Right lobe of liver (tissue), 6 donors: ENCODE results near the gene RCCD1. TPM values are rescaled to one million over a fixed set of nuclear protein-coding genes. Genes with fewer than 3 reads are reported as not detected.

Source experiments
- ATAC-seq, 4 donors: fragments of 200-7000 bp; cut with Tn5 transposase; one replicate each; pipeline ENCODE4 v1.9.1; 2020; ENCODE audit warnings: mild to moderate bottlenecking in 4 of 4, moderate library complexity in 4 of 4
- DNase-seq, 3 donors: peaks; one replicate each; pipeline ENCODE4 v3.0.0-alpha.2; 2020
- H3K27ac ChIP-seq, 3 donors: fragments of 200-600 bp; one replicate each; pipeline ENCODE4 v1.8.0; 2022
- H3K27me3 ChIP-seq, 2 donors: fragments of 200-600 bp; one replicate each; pipeline ENCODE4 v1.8.0; 2022
- H3K36me3 ChIP-seq, 4 donors: fragments of 200-600 bp; sonication (generic) in 1 of 4; one replicate each; pipeline versions ENCODE4 v1.5.1 to v1.8.0; 2017 to 2022; ENCODE audit warnings: control low read depth in 1 of 4
- H3K4me1 ChIP-seq, 4 donors: fragments of 200-600 bp; sonication (generic) in 1 of 4; one replicate each; pipeline versions ENCODE4 v1.5.1 to v1.8.0; 2017 to 2022; ENCODE audit warnings: control low read depth in 1 of 4
- H3K4me3 ChIP-seq, 3 donors: fragments of 200-600 bp; one replicate each; pipeline ENCODE4 v1.8.0; 2022
- H3K9me3 ChIP-seq, 4 donors: fragments of 200-600 bp; sonication (generic) in 1 of 4; one replicate each; pipeline versions ENCODE4 v1.5.1 to v1.8.0; 2017 to 2022; ENCODE audit warnings: control low read depth in 1 of 4
- POLR2A ChIP-seq: fragments of 450-650 bp; IDR thresholded peaks from one replicate; pipeline ENCODE4 v1.6.1; 2017; ENCODE audit warnings: antibody characterized with exemption, mild to moderate bottlenecking
- WGBS: methylation state at CpG from one replicate; pipeline ENCODE4 v1.1.6; 2018; ENCODE audit warnings: low coverage, low lambda C conversion rate; ENCODE audit not compliant: insufficient coverage; ENCODE audit errors: missing lambda C conversion rate; 5-methylcytosine and 5-hydroxymethylcytosine counted together
- intact Hi-C, 2 donors: fragments of 100-400 bp; cut with DNase I; formaldehyde crosslinking; loops; one replicate each; pipeline versions ENCODE4 v1.11.2 to v1.14.1; 2022
- total RNA-seq, 6 experiments: library from RNA; depleted of rRNA in 2 of 6; stranded (reverse); fragments of >200 nt in 2 of 6; fragmentation: NEBNext Ultra II Directional in 3 of 6; extraction: Animal tissue kit (Norgen Biotek cat#: 25700) in 3 of 6; gene quantifications; one replicate each; pipeline versions ENCODE4 v1.1.0 to v1.2.4, GENCODE V29; 2016 to 2023
- TF ChIP-seq, protein P1 (sequence below), 4 donors: fragments of 200-600 bp in 3 of 4; fragments of 450-650 bp in 1 of 4; IDR thresholded peaks; one replicate each; pipeline versions ENCODE4 v1.5.1 to v1.8.0; 2016 to 2022; ENCODE audit warnings: antibody characterized with exemption in 4 of 4, mild to moderate bottlenecking in 2 of 4
- donor health status: DM: no; HTN: yes; CAD: no.
- donor health status: DM: no; HTN: no; CAD: no.
- donor health status: DM: no; HTN: no; CAD: no.
- donor health status: DM: no; HTN: yes; CAD: no.
- donor health status: DM: no; HTN: yes; CAD: no.

The RCCD1 gene
- total RNA-seq, 6 experiments from 2014 or later, result 4.8 to 7.9 (median 6.6) TPM

DNA sequence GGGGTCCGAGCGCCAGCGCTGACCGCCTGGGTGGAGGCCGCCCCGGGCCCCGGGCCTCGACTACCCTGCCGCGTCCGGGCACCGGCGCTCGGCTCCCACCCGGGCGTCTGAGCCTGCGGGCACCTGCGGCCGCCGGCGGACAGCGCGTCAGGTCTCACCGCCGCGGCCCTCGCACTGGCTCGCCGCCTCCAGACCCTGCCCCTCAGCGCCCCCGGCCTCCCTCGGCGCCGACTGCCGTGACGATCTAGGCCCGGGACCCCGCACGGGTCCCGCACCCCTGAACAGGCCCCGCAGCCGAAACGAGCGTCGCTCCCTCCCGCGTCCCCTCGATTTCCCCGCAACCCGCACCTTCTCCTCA is 39.4 kb downstream of the RCCD1 start:
- ATAC-seq (peak; percentile 8 to 32 (median 19)), DNase-seq (peak in 1 of 3 donors; percentile 41)
- H3K4me3 ChIP-seq, result peak overlapping the region; percentile 72 to 78 (median 75)
- peaks cover 0 to 7% (median 4%) of the 10 kb centered on the region in 4 donors for H3K36me3 ChIP-seq
- peak overlapping the region in 2 of 3 donors; percentile 38 to 49 for H3K27ac ChIP-seq
- 2% methylated on average over 13 of the region's 50 CpGs for WGBS
- peaks cover 0 to 5% (median 2%) of the 10 kb centered on the region in 4 donors for H3K4me1 ChIP-seq
- TF ChIP-seq, protein P1, sequence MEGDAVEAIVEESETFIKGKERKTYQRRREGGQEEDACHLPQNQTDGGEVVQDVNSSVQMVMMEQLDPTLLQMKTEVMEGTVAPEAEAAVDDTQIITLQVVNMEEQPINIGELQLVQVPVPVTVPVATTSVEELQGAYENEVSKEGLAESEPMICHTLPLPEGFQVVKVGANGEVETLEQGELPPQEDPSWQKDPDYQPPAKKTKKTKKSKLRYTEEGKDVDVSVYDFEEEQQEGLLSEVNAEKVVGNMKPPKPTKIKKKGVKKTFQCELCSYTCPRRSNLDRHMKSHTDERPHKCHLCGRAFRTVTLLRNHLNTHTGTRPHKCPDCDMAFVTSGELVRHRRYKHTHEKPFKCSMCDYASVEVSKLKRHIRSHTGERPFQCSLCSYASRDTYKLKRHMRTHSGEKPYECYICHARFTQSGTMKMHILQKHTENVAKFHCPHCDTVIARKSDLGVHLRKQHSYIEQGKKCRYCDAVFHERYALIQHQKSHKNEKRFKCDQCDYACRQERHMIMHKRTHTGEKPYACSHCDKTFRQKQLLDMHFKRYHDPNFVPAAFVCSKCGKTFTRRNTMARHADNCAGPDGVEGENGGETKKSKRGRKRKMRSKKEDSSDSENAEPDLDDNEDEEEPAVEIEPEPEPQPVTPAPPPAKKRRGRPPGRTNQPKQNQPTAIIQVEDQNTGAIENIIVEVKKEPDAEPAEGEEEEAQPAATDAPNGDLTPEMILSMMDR (IDR thresholded peaks at IDR 0.05), result no peak
- no peak for TF ChIP-seq POLR2A
- intact Hi-C loops, result no loop called here
- no peaks in the 10 kb centered on the region for H3K27me3 ChIP-seq
- no peaks in the 10 kb centered on the region for H3K9me3 ChIP-seq

DNA sequence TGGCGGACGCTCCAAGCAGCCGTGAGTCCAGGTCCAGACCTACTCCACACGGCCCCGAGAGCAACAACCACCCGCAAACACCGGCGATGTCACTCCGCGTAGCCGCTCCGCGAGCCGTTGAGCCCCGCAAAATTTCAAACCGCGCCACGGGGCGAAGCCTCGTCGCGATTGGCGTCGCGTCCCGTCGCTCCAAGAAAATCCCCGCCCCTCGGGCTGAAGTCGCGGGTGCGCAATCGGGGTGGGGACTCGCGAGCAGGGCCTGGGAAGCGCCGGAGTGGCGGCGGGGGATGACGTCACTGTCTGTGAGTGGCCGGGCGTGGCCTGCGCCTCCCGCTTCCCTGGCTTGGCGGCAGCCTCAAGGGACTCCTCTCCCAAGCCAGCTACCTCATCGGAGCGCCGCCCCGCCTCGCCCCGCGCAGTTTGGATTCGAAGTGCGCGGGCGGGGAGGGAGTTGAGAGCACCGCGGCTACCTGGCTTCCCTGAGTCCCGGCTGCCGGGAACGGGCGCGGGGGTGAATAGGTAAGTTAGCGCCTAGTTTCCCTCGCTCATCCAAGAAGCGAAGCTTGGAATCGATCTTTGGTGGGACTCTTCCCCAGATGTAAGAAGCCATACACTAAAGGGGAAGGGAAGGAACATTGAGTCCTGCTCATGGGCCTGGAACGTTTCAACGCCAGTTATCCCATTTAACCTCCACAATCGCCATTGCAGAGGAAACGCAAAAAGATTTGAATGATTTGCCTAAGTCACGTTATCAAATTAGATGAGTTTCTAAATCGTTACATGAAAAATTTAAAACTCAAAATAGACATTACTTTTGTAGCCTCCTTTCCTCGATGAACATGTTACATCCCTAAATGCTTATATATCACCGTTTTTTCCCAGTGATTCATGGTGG is 40.0 kb downstream of the RCCD1 start, which contains the start of gene PRC1:
TSS of gene PRC1 (minus strand) at position 119 of the 895 bp plus-strand sequence. CDS start at position 1, 118 bp downstream.
- H3K9me3 ChIP-seq, result no peaks in the 10 kb centered on the region
- peak within 1 kb of the TSS; percentile 10 to 58 (median 49) for H3K27ac ChIP-seq
- 2% methylated on average over 18 of the region's 75 CpGs for WGBS
- ATAC-seq, result peak; percentile 99 to 100 (median 100)
- peak; percentile 61 for TF ChIP-seq POLR2A
- TF ChIP-seq, protein P1 (IDR thresholded peaks at IDR 0.05), result no peak
- H3K4me1 ChIP-seq, result peaks cover 0 to 5% (median 2%) of the 10 kb centered on the region in 4 donors
- H3K27me3 ChIP-seq, result no peaks in the 10 kb centered on the region
- intact Hi-C loops, result no loop called here
- peak; percentile 99 for DNase-seq
- H3K36me3 ChIP-seq, result peaks cover 0 to 13% (median 5%) of the 10 kb centered on the region in 4 donors
- peak within 1 kb of the TSS; percentile 72 to 78 (median 75) for H3K4me3 ChIP-seq

DNA sequence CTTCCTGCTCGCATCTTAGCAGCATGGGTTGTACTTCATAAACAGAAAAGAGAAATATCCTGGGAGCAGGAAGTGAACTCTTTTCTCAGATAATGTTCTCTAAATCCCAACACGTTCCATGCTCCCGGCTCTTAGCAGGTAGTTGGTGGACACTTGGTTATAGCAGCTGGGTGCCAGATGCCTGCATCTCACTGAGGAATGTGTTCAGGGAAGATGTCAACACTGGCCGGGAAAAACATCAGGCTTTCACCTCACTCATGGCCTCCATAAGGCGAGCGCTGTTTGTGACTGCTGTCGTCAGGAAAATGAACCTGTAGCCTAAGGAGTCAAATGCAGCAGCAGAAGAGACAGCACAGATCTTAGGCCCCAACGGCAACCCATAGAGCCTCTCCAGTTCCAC is 44.1 kb downstream of the RCCD1 start:
- Histone ChIP-seq H3K9me3 (no peaks in the 10 kb centered on the region), H3K27me3 (no peaks in the 10 kb centered on the region), H3K4me3 (no peak overlapping the region), H3K27ac (no peak overlapping the region), H3K36me3 (peaks cover 0 to 44% (median 11%) of the 10 kb centered on the region in 4 donors), H3K4me1 (peaks cover 0 to 2% (median under 1%) of the 10 kb centered on the region in 4 donors)
- no peak for ATAC-seq
- TF ChIP-seq, protein P1 (IDR thresholded peaks at IDR 0.05), result no peak
- TF ChIP-seq POLR2A, result no peak
- no peak for DNase-seq
- intact Hi-C loops, result no loop called here
- WGBS, result 84% methylated on average over 2 of the region's 8 CpGs

DNA sequence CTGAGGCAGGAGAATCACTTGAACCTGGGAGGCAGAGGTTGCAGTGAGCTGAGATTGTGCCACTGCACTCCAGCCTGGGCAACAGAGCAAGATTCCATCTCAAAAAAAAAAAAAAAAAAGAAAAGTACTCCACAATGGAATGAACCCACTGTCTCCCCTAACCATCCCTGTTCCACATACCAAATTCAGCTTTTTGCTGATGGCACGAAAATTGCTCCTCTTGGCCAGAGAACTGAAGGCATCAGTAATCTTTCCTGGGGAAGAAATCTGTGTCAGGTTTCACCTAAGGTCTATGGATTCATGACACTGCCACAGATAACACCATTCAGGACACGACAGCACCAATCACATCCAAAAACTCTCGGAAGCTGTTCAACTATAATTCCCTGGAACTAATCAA is 46.5 kb downstream of the RCCD1 start:
- peaks cover 0 to 66% (median 18%) of the 10 kb centered on the region in 4 donors for H3K36me3 ChIP-seq
- ATAC-seq (no peak), DNase-seq (no peak)
- intact Hi-C loops, result no loop called here
- TF ChIP-seq, protein P1 (IDR thresholded peaks at IDR 0.05), result no peak
- TF ChIP-seq POLR2A, result no peak
- H3K4me1 ChIP-seq, result no peaks in the 10 kb centered on the region
- H3K27ac ChIP-seq, result no peak overlapping the region
- 100% methylated on average over 1 of the region's 3 CpGs for WGBS
- no peaks in the 10 kb centered on the region for H3K27me3 ChIP-seq
- H3K4me3 ChIP-seq, result no peak overlapping the region
- H3K9me3 ChIP-seq, result no peaks in the 10 kb centered on the region
